PFSK-1 (cell line): Measurements from ENCODE around the gene ZMYND15.

Source experiments
- FOXP2 ChIP-seq: optimal IDR thresholded peaks from 2 replicates; pipeline ENCODE3; 2011; ENCODE audit warnings: borderline replicate concordance, control low read depth, inconsistent platforms; ENCODE audit not compliant: insufficient read depth; ENCODE audit errors: extremely low read length, extremely low read depth
- POLR2AphosphoS5 ChIP-seq: IDR thresholded peaks from 2 replicates; pipeline ENCODE4 v1.6.1; 2012; ENCODE audit warnings: low read depth, mild to moderate bottlenecking, control low read depth, low read length, moderate library complexity
- SIN3A ChIP-seq: IDR thresholded peaks from 2 replicates; pipeline ENCODE4 v1.6.1; 2012; ENCODE audit warnings: mild to moderate bottlenecking, low read length, moderate library complexity, borderline replicate concordance; ENCODE audit not compliant: insufficient read depth
- TAF1 ChIP-seq: IDR thresholded peaks from 2 replicates; pipeline ENCODE4 v1.6.1; 2012; ENCODE audit warnings: low read length, control low read depth, borderline replicate concordance; ENCODE audit not compliant: insufficient read depth
- TF ChIP-seq, protein P1 (sequence below), 2 experiments: IDR thresholded peaks; 2 replicates each; pipeline versions ENCODE4 v1.6.1 to v1.8.0; 2011 to 2012; ENCODE audit warnings: low read depth in 2 of 2, low read length in 2 of 2, control low read depth in 1 of 2, inconsistent platforms in 1 of 2, mild to moderate bottlenecking in 1 of 2, moderate library complexity in 1 of 2; ENCODE audit not compliant: insufficient read depth in 1 of 2

ZMYND15 gene

DNA sequence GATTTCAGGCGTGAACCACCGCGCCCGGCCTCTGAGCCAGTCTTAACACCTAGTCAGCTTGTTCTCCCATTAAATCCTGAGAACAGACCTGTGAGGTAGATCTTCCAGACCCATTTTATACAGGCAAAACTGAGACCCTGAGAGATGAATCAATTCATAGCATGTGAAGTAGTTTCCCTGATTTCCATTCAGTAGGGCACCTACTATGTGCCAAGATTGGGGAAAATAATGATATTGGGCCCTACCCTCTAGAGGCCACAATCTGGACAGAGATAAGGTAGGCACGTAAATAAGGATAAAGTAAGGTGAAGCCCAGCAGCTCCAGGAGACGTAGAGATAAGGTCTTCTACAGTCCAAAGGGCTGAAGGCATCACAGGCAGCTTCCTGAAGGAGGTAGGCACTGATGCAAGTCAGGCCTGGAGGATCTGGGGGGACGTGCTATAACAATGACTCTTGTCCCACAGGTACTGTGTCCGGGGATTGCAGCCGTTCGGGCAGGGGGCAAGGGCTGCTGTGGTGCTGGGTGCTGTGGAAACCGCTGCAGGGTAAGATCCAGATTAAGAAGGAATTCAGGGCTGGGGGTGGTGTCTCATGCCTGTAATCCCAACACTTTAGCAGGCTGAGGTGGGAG, 40.8 kb downstream of the ZMYND15 start:
- TF ChIP-seq POLR2AphosphoS5, result no peak
- no peak for TF ChIP-seq SIN3A

DNA sequence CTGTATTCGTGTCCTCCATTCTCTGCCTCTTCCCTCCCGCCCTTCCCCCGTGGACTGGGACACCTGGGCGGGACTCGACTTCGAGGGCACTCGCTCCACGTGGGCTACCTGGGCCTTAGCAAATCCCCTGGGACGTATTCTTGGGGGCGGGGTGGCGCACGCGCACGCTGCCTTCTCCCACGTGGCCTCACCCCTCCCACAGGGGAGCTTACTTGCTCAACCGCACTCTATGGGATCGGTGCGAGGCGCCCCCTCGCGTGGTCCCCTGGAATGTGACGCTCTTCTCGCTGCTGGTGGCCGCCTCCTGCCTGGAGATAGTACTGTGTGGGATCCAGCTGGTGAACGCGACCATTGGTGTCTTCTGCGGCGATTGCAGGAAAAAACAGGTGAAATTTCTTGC, 43.0 kb downstream of the ZMYND15 start:
- no peak for TF ChIP-seq POLR2AphosphoS5
- TF ChIP-seq, protein P1, sequence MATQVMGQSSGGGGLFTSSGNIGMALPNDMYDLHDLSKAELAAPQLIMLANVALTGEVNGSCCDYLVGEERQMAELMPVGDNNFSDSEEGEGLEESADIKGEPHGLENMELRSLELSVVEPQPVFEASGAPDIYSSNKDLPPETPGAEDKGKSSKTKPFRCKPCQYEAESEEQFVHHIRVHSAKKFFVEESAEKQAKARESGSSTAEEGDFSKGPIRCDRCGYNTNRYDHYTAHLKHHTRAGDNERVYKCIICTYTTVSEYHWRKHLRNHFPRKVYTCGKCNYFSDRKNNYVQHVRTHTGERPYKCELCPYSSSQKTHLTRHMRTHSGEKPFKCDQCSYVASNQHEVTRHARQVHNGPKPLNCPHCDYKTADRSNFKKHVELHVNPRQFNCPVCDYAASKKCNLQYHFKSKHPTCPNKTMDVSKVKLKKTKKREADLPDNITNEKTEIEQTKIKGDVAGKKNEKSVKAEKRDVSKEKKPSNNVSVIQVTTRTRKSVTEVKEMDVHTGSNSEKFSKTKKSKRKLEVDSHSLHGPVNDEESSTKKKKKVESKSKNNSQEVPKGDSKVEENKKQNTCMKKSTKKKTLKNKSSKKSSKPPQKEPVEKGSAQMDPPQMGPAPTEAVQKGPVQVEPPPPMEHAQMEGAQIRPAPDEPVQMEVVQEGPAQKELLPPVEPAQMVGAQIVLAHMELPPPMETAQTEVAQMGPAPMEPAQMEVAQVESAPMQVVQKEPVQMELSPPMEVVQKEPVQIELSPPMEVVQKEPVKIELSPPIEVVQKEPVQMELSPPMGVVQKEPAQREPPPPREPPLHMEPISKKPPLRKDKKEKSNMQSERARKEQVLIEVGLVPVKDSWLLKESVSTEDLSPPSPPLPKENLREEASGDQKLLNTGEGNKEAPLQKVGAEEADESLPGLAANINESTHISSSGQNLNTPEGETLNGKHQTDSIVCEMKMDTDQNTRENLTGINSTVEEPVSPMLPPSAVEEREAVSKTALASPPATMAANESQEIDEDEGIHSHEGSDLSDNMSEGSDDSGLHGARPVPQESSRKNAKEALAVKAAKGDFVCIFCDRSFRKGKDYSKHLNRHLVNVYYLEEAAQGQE (IDR thresholded peaks at IDR 0.05; ENCODE audit: insufficient read depth in 1 of 2, low read depth in 2 of 2, low read length in 2 of 2), result no peak
- TF ChIP-seq SIN3A, result no peak
- no peak for TF ChIP-seq FOXP2
- TF ChIP-seq TAF1, result no peak

DNA sequence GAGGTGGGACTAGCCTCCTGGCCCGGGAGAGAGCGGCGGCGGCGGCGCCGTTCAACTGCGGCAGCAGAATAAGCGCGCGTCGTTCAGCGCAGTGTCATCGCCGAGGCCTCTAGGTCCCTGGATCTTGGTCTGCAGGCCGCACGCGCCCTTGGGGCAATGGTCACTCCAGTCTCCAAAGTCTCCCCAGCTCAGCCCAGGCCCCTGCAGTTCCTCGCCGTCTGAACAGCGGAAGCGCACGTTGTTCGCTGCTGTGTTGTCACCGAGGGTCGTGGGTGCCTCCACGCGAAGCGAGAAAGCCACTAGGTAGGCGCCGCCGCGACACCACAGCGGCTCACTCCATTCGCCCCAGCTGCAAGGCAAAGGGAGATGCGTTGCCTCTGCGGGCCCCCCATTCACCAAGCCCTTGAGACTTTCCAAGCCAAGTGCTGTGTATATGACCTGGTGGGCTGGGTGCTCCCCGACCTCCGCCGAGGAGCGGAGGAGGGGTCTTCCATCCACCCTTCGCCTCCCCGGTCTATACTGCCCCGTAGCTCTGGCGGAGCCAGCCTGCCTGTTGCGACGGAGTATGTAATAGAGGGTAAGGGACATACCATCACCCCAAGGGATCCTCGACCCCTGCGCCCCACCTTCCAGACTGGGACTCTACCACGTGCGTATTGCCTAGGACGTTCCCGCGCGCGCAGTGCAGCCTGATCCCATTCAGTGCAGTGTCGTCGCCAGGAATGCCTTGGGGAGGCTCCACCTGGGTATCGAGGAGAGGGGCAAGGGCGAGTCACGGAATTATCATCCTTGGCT, 45.9 kb downstream of the ZMYND15 start:
- TF ChIP-seq SIN3A (no peak), FOXP2 (no peak), POLR2AphosphoS5 (no peak), TAF1 (no peak)
- TF ChIP-seq, protein P1 (IDR thresholded peaks at IDR 0.05; ENCODE audit: insufficient read depth in 1 of 2, low read depth in 2 of 2, low read length in 2 of 2), result no peak

DNA sequence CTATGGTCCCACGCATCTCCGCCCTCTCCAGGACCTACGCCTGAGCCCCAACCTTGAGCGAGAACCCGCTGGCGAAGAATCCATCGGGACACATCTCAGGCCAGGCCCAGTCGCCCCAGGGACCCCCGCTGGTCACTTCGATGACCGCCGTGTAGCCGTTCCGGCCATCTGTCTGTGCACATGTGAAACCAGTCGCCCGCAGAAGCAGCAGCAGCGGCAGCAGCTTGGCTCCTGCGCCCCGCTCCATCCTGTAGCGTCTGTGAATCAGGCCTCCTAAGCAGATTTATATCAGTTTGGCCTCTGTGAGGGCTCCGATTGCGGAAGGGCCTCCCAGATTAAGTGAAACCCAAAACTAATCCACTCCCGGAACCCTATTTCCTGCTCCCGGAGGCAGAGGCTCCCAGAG, 46.5 kb downstream of the ZMYND15 start, which contains the start of gene VMO1:
VMO1 (minus strand) TSS at position 259 of the 406 bp plus-strand sequence; CDS start at position 247, 12 bp downstream.
- TF ChIP-seq POLR2AphosphoS5, result peak; percentile 60; the same call in 1 of the 2 replicates
- TF ChIP-seq SIN3A, result no peak
- TF ChIP-seq TAF1, result 0 out of 2 replicates have a peak, but pooled peaks have one; percentile 54
- peak; percentile 63 for TF ChIP-seq FOXP2
- TF ChIP-seq, protein P1 (IDR thresholded peaks at IDR 0.05; ENCODE audit: insufficient read depth in 1 of 2, low read depth in 2 of 2, low read length in 2 of 2), result peak in 1 of 2 experiments; percentile 67; a peak in 1 of 4 replicates

DNA sequence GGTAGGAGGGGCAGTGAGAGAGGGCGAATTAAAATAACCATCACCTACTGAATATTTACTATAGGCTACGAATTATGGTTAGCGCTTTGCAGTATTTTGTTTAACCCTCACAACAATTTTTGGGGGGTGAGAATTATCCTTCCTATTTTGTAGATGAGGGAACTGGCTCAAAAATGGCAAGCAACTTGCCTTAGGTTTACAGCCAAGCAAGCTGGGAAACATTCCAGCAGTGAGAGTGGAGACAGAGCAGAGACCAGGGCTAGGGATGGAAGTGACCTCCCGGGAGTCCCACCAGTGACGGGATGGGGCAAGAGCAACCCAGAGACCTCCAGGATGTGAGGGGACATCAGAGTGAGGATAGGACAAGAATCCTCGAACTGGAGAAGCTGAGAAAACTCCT, 46.9 kb downstream of the ZMYND15 start:
- no peak for TF ChIP-seq TAF1
- TF ChIP-seq SIN3A, result no peak
- TF ChIP-seq, protein P1 (IDR thresholded peaks at IDR 0.05; ENCODE audit: insufficient read depth in 1 of 2, low read depth in 2 of 2, low read length in 2 of 2), result no peak
- no peak for TF ChIP-seq FOXP2
- no peak for TF ChIP-seq POLR2AphosphoS5
